Anterior cingulate cortex (tissue), 58 donors: ENCODE results near the gene FOXB2.
"Not testable (repeated sequence)": the region's sequence is repeated elsewhere in the genome, so short reads cannot be mapped to it uniquely, and the experiment has no call there.

ENCODE experiments used
- DNase-seq, 58 donors: peaks; one replicate each; lab custom pipeline; 2025; lab: John Stamatoyannopoulos, UW

FOXB2 gene

GRCh38 chr9:77019236-77019925, at the start of gene FOXB2:
TSS of gene FOXB2 (plus strand) at chr9:77019655. CDS start at chr9:77019655, 0 bp downstream.
- no peak for DNase-seq

DNA sequence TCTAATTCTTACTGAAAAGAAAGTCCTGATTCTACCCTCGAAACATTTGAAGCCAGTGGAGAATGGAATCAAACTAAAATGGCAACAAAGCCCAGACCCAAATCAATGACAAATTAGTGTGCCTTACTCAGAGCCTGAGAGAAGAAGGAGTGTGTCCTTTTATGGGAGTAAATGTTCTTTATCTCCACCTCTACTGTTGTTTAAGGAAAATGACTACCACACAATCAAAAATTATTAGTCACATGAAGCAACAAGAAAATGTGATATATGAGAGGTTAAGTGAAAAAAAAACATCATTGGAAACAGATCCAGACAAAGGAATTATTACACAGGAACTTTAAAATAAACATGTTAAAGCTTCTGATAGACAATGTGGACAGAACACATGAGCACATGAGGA, 49.7 kb upstream of the FOXB2 start:
- no peak for DNase-seq

DNA sequence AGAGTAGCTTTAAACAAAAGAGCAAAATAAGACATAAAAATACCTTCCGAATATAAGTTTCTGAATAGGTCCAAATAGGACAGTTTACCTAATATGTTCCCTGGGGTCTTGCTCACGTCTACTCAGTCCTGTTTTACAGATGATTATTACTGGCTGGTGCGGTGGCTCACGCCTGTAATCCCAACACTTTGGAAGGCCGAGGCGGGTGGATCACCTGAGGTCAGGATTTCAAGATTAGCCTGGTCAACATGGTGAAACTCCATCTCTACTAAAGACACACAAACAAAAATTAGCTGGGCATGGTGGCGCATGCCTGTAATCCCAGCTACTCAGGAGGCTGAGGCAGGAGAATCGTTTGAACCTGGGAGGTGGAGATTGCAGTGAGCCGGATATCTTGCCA, 40.6 kb upstream of the FOXB2 start:
- not testable (repeated sequence) for DNase-seq

GRCh38 chr9:76980566-76980965, 38.9 kb upstream of the FOXB2 start:
- DNase-seq: no peak

DNA sequence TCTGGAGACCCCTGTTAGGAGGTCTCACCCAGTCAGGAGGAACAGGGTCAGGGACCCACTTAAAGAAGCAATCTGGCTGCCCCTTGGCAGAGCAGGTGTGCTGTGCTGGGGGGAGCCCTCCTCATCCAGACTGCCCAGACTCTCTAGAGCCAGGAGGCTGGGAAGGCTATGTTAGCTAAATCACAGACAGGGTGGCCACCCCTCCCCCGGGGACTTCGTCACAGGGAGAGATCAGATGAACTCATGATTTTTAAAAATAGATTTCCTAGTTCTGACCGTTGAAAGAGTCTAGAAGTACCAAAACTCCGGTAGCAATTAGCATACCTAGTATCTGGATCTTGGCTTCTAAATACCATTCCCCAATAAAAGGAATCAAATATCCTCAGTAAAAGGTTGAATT, 35.0 kb upstream of the FOXB2 start:
- no peak for DNase-seq

DNA sequence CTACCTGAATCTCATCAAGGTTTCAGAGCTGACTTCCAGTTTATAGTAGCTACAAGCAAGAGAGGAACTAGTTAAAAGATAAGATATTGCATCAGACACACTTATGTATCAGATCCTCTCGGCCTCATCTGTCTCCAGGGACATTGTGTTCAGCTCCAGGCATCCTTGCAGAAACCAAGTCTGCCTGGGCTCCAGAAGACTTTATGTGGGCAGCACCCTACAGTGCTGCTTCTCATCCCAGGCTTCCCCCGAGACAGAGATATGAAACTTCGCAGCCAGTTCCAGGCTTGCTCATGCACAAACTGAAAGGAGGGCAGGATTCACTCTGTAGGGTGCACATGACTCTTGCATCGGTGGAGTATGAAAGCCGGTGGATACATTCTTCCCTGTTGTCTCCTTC, 33.9 kb upstream of the FOXB2 start:
- DNase-seq: peak in 9 of 58 donors; percentile 3 to 62 (median 9)

GRCh38 chr9:76987594-76988200, 31.8 kb upstream of the FOXB2 start:
- DNase-seq: peak in 31 of 58 donors; percentile 2 to 58 (median 21)

GRCh38 chr9:76988941-76989340, 30.5 kb upstream of the FOXB2 start:
- no peak for DNase-seq

DNA sequence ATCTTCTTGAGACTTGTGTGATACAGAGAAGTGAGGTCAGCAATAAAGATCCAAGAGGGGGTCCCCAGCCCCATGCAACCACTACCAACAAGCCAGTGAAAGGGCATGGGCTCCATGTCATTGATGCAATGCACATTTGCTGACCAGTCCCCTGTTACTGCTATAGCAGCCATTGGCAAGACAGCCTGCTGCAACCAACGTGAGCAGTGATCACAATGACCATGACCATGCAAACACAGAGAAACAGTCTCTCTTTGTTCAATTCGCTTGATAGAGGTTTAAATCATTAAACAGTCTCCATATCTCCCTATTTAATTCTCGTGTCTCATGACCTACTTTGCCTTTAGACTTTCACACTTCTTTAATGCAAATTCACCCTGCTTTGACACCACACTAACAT, 30.0 kb upstream of the FOXB2 start:
- DNase-seq: peak in 7 of 58 donors; percentile 1 to 22 (median 3)

- peak in 28 of 58 donors; percentile 5 to 47 (median 18) for DNase-seq
These were observed 22.8 kb upstream of the FOXB2 start for GRCh38 chr9:76996700-76997099.

GRCh38 chr9:76999261-76999660, 20.2 kb upstream of the FOXB2 start:
- no peak for DNase-seq

GRCh38 chr9:77000330-77000729, 19.1 kb upstream of the FOXB2 start:
- no peak for DNase-seq

- DNase-seq: no peak
These were observed 16.1 kb upstream of the FOXB2 start for GRCh38 chr9:77003366-77003765.

GRCh38 chr9:77005216-77005615, 14.2 kb upstream of the FOXB2 start:
- no peak for DNase-seq

- no peak for DNase-seq
These were observed 8.9 kb upstream of the FOXB2 start for GRCh38 chr9:77010527-77010926.

- peak in 28 of 58 donors; percentile 4 to 49 (median 16) for DNase-seq
These were observed 7.3 kb upstream of the FOXB2 start for GRCh38 chr9:77011973-77012821.

DNA sequence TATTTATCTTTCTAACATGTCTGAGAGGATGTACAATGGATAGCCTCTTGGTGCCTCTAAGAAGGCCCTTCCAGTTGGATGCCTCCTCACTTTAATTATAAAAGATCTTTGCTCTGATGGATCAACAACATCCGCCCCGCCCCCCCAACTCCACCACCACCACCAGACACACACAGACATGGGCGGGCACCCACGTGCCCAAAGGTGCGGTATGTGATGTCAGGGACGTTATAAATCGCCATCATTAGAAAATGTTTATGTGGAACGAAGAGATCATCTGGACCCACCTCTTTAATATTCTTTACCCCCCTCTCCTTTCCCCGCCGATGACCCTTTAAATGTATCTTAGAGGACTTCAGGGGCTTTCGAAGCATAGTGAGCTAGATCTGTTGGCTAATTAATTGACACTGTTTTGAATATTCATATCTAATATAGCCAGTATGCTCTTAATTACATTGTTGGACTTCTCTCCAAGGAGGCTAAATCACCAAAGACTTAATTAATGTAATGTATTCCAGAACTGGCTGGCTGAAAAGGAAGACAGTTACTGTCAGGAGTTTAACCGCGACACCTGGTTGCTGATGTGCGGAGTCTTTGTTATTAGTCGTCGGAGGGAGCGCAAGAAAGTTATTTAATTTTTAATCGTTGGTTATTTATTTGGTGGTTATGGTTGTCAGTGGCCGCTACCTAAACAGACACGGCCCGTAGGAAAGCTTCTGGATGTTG, 6.1 kb upstream of the FOXB2 start:
- DNase-seq: no peak

DNA sequence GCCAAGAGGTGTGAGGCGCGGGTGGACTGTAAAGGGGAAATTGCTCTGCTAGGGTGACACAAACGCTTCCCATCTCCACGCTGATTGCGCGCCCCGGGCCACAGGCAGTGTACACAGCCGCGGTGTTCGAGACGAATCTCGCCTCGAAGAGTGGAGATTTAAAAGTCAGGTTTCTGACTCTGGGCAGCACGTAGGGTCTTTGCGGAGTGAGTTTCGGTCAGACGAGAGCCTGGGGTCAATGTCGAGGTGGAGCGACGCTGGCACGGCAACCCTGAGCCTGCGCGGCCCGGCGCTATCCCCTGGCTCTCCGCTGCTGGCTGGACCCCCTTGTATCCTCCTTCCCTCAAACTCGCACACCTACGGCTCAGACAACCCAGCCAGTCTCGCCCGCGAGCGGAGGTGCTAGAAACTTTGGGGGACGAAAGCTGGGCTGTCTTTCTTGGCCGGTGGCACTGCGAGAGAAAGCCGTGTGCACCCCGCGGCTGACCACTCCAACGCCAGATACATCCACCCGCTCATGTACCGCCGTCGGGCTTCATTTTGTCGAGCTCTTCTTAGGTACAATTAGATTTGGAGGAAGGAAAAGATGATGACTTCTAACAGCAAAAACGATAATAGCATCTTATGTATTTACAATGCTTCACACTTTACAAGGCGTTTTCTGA, 5.4 kb upstream of the FOXB2 start:
- DNase-seq: no peak

GRCh38 chr9:77014597-77015263, 4.7 kb upstream of the FOXB2 start:
- DNase-seq: no peak
